MM.1S (cell line): ENCODE measurements around the gene MACROD1.

Source experiments
- DNase-seq: peaks from one replicate; pipeline ENCODE4 v3.0.0-alpha.2; 2015
- H2AFZ ChIP-seq: fragments of 300-600 bp; sonication (generic); 2 replicates; pipeline ENCODE4 v1.6.0; 2016; ENCODE audit warnings: antibody characterized with exemption, low read length
- H3F3A ChIP-seq: fragments of 300-600 bp; sonication (generic); 2 replicates; pipeline ENCODE4 v1.6.1; 2016; ENCODE audit warnings: mild to moderate bottlenecking, antibody characterized with exemption, low read length, moderate library complexity, mixed read lengths; ENCODE audit not compliant: insufficient read depth
- H3K27ac ChIP-seq: fragments of 300-600 bp; sonication (generic); 2 replicates; pipeline ENCODE4 v1.5.1; 2016; ENCODE audit warnings: mild to moderate bottlenecking, low read length
- H3K27me3 ChIP-seq: fragments of 300-600 bp; sonication (generic); replicated peaks from 2 replicates; pipeline ENCODE4 v1.6.0; 2016; ENCODE audit warnings: low read length; ENCODE audit not compliant: insufficient read depth
- H3K36me3 ChIP-seq: fragments of 300-600 bp; sonication (generic); replicated peaks from 2 replicates; pipeline ENCODE4 v1.6.1; 2016; ENCODE audit warnings: mild to moderate bottlenecking, low read length, mixed read lengths; ENCODE audit not compliant: insufficient read depth
- H3K4me1 ChIP-seq: fragments of 300-600 bp; sonication (generic); 2 replicates; pipeline ENCODE4 v1.6.1; 2016; ENCODE audit warnings: low read length, mixed read lengths
- H3K4me2 ChIP-seq: fragments of 300-600 bp; sonication (generic); 2 replicates; pipeline ENCODE4 v1.6.0; 2016; ENCODE audit warnings: low read depth, low read length
- H3K4me3 ChIP-seq: fragments of 300-600 bp; sonication (generic); 2 replicates; pipeline ENCODE4 v1.5.1; 2016; ENCODE audit warnings: low read length, mixed read lengths
- H3K79me2 ChIP-seq: fragments of 300-600 bp; sonication (generic); 2 replicates; pipeline ENCODE4 v1.6.1; 2016; ENCODE audit warnings: mixed run types, low read length, mixed read lengths
- H3K9ac ChIP-seq: fragments of 300-600 bp; sonication (generic); 2 replicates; pipeline ENCODE4 v1.6.1; 2016; ENCODE audit warnings: low read length, mixed read lengths
- H3K9me2 ChIP-seq: fragments of 300-600 bp; sonication (generic); replicated peaks from 2 replicates; pipeline ENCODE4 v1.6.1; 2016; ENCODE audit warnings: mild to moderate bottlenecking, low read length, mixed read lengths; ENCODE audit not compliant: insufficient read depth
- H3K9me3 ChIP-seq: fragments of 300-600 bp; sonication (generic); replicated peaks from 2 replicates; pipeline ENCODE4 v1.6.1; 2016; ENCODE audit warnings: mild to moderate bottlenecking, low read length, mixed read lengths; ENCODE audit not compliant: insufficient read depth
- H4K20me1 ChIP-seq: fragments of 300-600 bp; sonication (generic); 2 replicates; pipeline ENCODE4 v1.6.1; 2016; ENCODE audit warnings: mild to moderate bottlenecking, low read length, moderate library complexity, mixed read lengths; ENCODE audit not compliant: insufficient read depth
- CTCF ChIP-seq: fragments of 300-600 bp; sonication (generic); IDR thresholded peaks from 2 replicates; pipeline ENCODE4 v1.5.1; 2016; ENCODE audit warnings: antibody characterized with exemption, low read length, mixed read lengths
- EZH2 ChIP-seq: fragments of 300-600 bp; sonication (generic); optimal IDR thresholded peaks from 2 replicates; pipeline ENCODE3; 2017; ENCODE audit warnings: low read depth, mild to moderate bottlenecking, antibody characterized with exemption, low read length, mixed read lengths
- EZH2phosphoT487 ChIP-seq: fragments of 300-600 bp; sonication (generic); IDR thresholded peaks from 2 replicates; pipeline ENCODE4 v1.6.1; 2018; ENCODE audit warnings: antibody characterized with exemption, low read length

Gene MACROD1

DNA sequence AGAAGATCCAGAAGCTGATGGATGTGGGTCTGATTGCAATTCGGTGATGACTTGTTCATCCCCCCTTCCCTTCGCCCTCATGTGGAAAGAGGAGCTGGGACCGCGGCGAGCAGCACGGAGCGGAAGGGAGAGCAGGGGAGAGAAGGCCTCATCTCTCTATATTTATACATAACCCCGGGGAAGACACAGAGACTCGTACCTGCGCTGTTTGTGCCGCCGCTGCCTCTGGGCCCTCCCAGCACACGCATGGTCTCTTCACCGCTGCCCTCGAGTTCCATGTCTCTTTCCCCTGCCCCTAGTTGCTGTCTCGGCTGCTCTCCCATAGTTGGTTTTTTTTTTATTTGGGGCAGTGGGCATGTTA, 38.1 kb upstream of the MACROD1 start:
- no peaks in the 10 kb centered on the region for H3K27me3 ChIP-seq
- no peak overlapping the region for H3K9ac ChIP-seq
- no peaks in the 10 kb centered on the region for H3K9me3 ChIP-seq
- H2AFZ ChIP-seq = no peak overlapping the region
- no peaks in the 10 kb centered on the region; the same call in none of the 2 replicates for H3F3A ChIP-seq
- H3K36me3 ChIP-seq = peaks cover 17% of the 10 kb centered on the region; the same call in 1 of the 2 replicates
- H3K9me2 ChIP-seq = no peaks in the 10 kb centered on the region
- TF ChIP-seq EZH2 (no peak), CTCF (no peak), EZH2phosphoT487 (no peak)
- DNase-seq = no peak
- H3K4me3 ChIP-seq = no peak overlapping the region
- H3K4me2 ChIP-seq = no peak overlapping the region
- H4K20me1 ChIP-seq = no peaks in the 10 kb centered on the region
- H3K4me1 ChIP-seq = peaks cover 10% of the 10 kb centered on the region
- peaks cover 37% of the 10 kb centered on the region for H3K79me2 ChIP-seq
- H3K27ac ChIP-seq = no peak overlapping the region

- Histone ChIP-seq H3K36me3 (peaks cover 20% of the 10 kb centered on the region; the same call in 1 of the 2 replicates), H3F3A (no peaks in the 10 kb centered on the region; the same call in none of the 2 replicates), H3K9me2 (no peaks in the 10 kb centered on the region), H3K79me2 (peaks cover 42% of the 10 kb centered on the region), H3K9ac (no peak overlapping the region), H3K4me3 (no peak overlapping the region), H3K4me1 (peaks cover 10% of the 10 kb centered on the region), H2AFZ (no peak overlapping the region), H3K27ac (no peak overlapping the region), H3K9me3 (no peaks in the 10 kb centered on the region), H3K4me2 (no peak overlapping the region), H4K20me1 (no peaks in the 10 kb centered on the region), H3K27me3 (no peaks in the 10 kb centered on the region)
- DNase-seq = no peak
- TF ChIP-seq CTCF (no peak), EZH2 (no peak), EZH2phosphoT487 (no peak)
Measured at GRCh38 chr11:64203421-64204079, 37.6 kb upstream of the MACROD1 start.

DNA sequence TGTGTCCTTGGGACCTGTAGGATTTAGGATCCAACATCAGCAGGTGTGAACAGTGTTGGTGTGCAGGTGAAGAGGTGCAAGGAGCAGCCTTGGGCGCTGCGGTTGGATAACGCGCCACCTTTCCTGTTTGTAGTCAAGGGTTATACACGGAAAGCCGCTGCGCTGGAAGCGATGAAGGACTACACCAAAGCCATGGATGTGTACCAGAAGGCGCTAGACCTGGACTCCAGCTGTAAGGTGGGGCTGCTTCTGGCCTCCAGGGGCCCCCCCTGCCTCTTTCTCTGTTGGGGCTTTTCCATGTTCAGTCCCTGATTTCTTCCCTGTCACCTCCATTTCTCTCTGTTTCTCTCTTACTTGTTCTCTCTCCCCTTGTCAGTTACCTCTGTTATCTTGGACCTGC, 37.1 kb upstream of the MACROD1 start:
- Histone ChIP-seq H3K27me3 (no peaks in the 10 kb centered on the region), H3K9ac (no peak overlapping the region), H3F3A (no peaks in the 10 kb centered on the region; the same call in none of the 2 replicates), H3K4me3 (no peak overlapping the region), H3K9me3 (no peaks in the 10 kb centered on the region), H3K9me2 (no peaks in the 10 kb centered on the region), H4K20me1 (no peaks in the 10 kb centered on the region), H3K79me2 (peaks cover 48% of the 10 kb centered on the region), H3K36me3 (peaks cover 20% of the 10 kb centered on the region; the same call in 1 of the 2 replicates), H3K4me2 (no peak overlapping the region), H3K4me1 (peaks cover 10% of the 10 kb centered on the region), H2AFZ (no peak overlapping the region), H3K27ac (no peak overlapping the region)
- no peak for DNase-seq
- TF ChIP-seq EZH2phosphoT487 (no peak), EZH2 (no peak), CTCF (no peak)
